HCT116 (cell line): ENCODE results near the gene ARGLU1. TPM values are rescaled to one million over a fixed set of nuclear protein-coding genes. Genes with fewer than 3 reads are reported as not detected.

Source experiments
- ATAC-seq: fragments of 200-7000 bp; cut with Tn5 transposase; 2 replicates; pipeline ENCODE4 v1.9.1; 2020; ENCODE audit warnings: mild to moderate bottlenecking, moderate library complexity
- BruUV-seq: library from RNA; stranded (reverse); fragments of 400-500 nt; replicated peaks from 2 replicates; lab custom pipeline; 2021; lab: Mats Ljungman, UMichigan
- CTCF ChIA-PET: fragments of 300-600 bp; sonication (Branson Sonifier 250); formaldehyde crosslinking; loops from one replicate; lab custom pipeline; 2021; ENCODE audit warnings: antibody characterized with exemption; lab: Charles Lee
- POLR2A ChIA-PET: fragments of 300-600, 350-600 bp; sonication (Branson Sonifier 250); formaldehyde crosslinking; loops from one replicate; lab custom pipeline; 2021; ENCODE audit warnings: antibody characterized with exemption; lab: Charles Lee
- RAD21 ChIA-PET, 2 experiments: fragments of 300-600 bp; sonication (Branson Sonifier 250); formaldehyde crosslinking; loops; one replicate each; lab custom pipeline; 2023; ENCODE audit warnings: low total read pairs in 2 of 2; ENCODE audit not compliant: uncharacterized antibody in 2 of 2, unreplicated experiment in 2 of 2, low non-redundant PET in 1 of 2; lab: Charles Lee
- DNase-seq: peaks from one replicate; pipeline ENCODE4 v3.0.0-alpha.2; 2010; ENCODE audit warnings: low read depth, low spot score
- H2AFZ ChIP-seq: fragments of 200-600 bp; shearing (Covaris generic), sonication (generic); 2 replicates; pipeline ENCODE4 v1.6.1; 2017; ENCODE audit warnings: low read depth, mixed run types, mixed read lengths, antibody characterized with exemption, low read length; ENCODE audit not compliant: poor library complexity, severe bottlenecking
- H3K27ac ChIP-seq: 2 replicates; pipeline ENCODE4 v1.5.1; 2012; ENCODE audit warnings: low read depth, low read length
- H3K27me3 ChIP-seq: fragments of 200-600 bp; sonication (generic); 2 replicates; pipeline ENCODE4 v1.6.1; 2016; ENCODE audit warnings: mixed run types, low read length, mixed read lengths; ENCODE audit not compliant: insufficient read depth
- H3K36me3 ChIP-seq, 2 experiments: fragments of 200-500 bp in 1 of 2; fragments of 200-600 bp in 1 of 2; sonication (Bioruptor generic) in 1 of 2; sonication (generic) in 1 of 2; 2 replicates each; pipeline versions ENCODE4 v1.5.1 to v1.6.1; 2014 to 2016; ENCODE audit warnings: low read length in 2 of 2, inconsistent platforms in 1 of 2, mixed read lengths in 1 of 2, mixed run types in 1 of 2; ENCODE audit not compliant: insufficient read depth in 2 of 2, control insufficient read depth in 1 of 2
- H3K4me1 ChIP-seq, 2 experiments: fragments of 200-600 bp in 1 of 2; sonication (generic) in 1 of 2; 2 replicates each; pipeline versions ENCODE4 v1.5.1 to v1.6.1; 2012 to 2017; ENCODE audit warnings: low read length in 2 of 2, inconsistent platforms in 1 of 2, mild to moderate bottlenecking in 1 of 2, mixed read lengths in 1 of 2, mixed run types in 1 of 2, moderate library complexity in 1 of 2; ENCODE audit not compliant: insufficient read depth in 2 of 2, control insufficient read depth in 1 of 2
- H3K4me2 ChIP-seq: fragments of 200-600 bp; sonication (generic); 2 replicates; pipeline ENCODE4 v1.6.1; 2017; ENCODE audit warnings: mixed run types, low read length, mixed read lengths
- H3K4me3 ChIP-seq, 2 experiments: fragments of 200-600 bp in 1 of 2; sonication (generic) in 1 of 2; replicated peaks in 1 of 2; 2 replicates each; pipeline ENCODE4 v1.5.1; 2011 to 2016; ENCODE audit warnings: low read length in 2 of 2, control low read depth in 1 of 2, low read depth in 1 of 2, mild to moderate bottlenecking in 1 of 2, mixed read lengths in 1 of 2, mixed run types in 1 of 2
- H3K79me2 ChIP-seq: fragments of 200-600 bp; sonication (generic); 2 replicates; pipeline ENCODE4 v1.6.1; 2017; ENCODE audit warnings: mild to moderate bottlenecking, mixed run types, low read length, moderate library complexity, mixed read lengths; ENCODE audit not compliant: insufficient read depth
- H3K9ac ChIP-seq: fragments of 200-600 bp; sonication (generic); 2 replicates; pipeline ENCODE4 v1.6.1; 2016; ENCODE audit warnings: low read length, mixed read lengths
- H3K9me2 ChIP-seq: fragments of 200-600 bp; sonication (generic), shearing (Covaris generic); 2 replicates; pipeline ENCODE4 v1.6.1; 2017; ENCODE audit warnings: mixed run types, mild to moderate bottlenecking, moderate library complexity; ENCODE audit not compliant: insufficient read depth
- H3K9me3 ChIP-seq, 2 experiments: fragments of 200-500 bp in 1 of 2; fragments of 200-600 bp in 1 of 2; sonication (Bioruptor generic) in 1 of 2; sonication (generic) in 1 of 2; 2 replicates each; pipeline ENCODE4 v1.6.1; 2014 to 2017; ENCODE audit warnings: low read length in 2 of 2, mixed read lengths in 2 of 2, inconsistent platforms in 1 of 2, low read depth in 1 of 2, mild to moderate bottlenecking in 1 of 2, mixed run types in 1 of 2, moderate library complexity in 1 of 2; ENCODE audit not compliant: control insufficient read depth in 1 of 2, insufficient read depth in 1 of 2
- H4K20me1 ChIP-seq: fragments of 200-600 bp; sonication (generic), shearing (Covaris generic); 2 replicates; pipeline ENCODE4 v1.6.1; 2017; ENCODE audit warnings: mixed run types, mild to moderate bottlenecking, moderate library complexity; ENCODE audit not compliant: insufficient read depth
- ELF1 ChIP-seq: IDR thresholded peaks from 2 replicates; pipeline ENCODE4 v1.6.1; 2012; ENCODE audit warnings: low read depth, borderline replicate concordance
- EZH2phosphoT487 ChIP-seq: fragments of 200-600 bp; IDR thresholded peaks from 2 replicates; pipeline ENCODE4 v1.6.1; 2018; ENCODE audit warnings: antibody characterized with exemption, borderline replicate concordance
- FOSL1 ChIP-seq: IDR thresholded peaks from 2 replicates; pipeline ENCODE4 v1.6.1; 2012; ENCODE audit warnings: low read depth
- POLR2A ChIP-seq: IDR thresholded peaks from 2 replicates; pipeline ENCODE4 v1.7.0; 2011; ENCODE audit warnings: borderline replicate concordance; ENCODE audit not compliant: insufficient read depth, insufficient read length; ENCODE audit errors: extremely low read depth
- RAD21 ChIP-seq: IDR thresholded peaks from 2 replicates; pipeline ENCODE4 v1.6.1; 2012; ENCODE audit warnings: low read depth, mild to moderate bottlenecking
- SIN3A ChIP-seq: IDR thresholded peaks from 2 replicates; pipeline ENCODE4 v1.6.1; 2012; ENCODE audit warnings: low read depth
- intact Hi-C: fragments of 100-400 bp; cut with micrococcal nuclease; formaldehyde crosslinking; loops from 2 replicates; pipeline ENCODE4 v1.10.0; 2022
- total RNA-seq: library from RNA; stranded (reverse); gene quantifications from one replicate; pipeline ENCODE4 v1.2.1, GENCODE V29; 2021; ENCODE audit not compliant: unreplicated experiment
- TF ChIP-seq, protein P1 (sequence below): IDR thresholded peaks from 2 replicates; pipeline ENCODE4 v1.6.1; 2011; ENCODE audit warnings: mild to moderate bottlenecking, low read length, moderate library complexity; ENCODE audit not compliant: insufficient replicate concordance; ENCODE audit errors: extremely low read depth
- TF ChIP-seq, protein P2 (sequence below): IDR thresholded peaks from 2 replicates; pipeline ENCODE4 v1.6.1; 2012; ENCODE audit warnings: low read depth

ARGLU1 gene
- total RNA-seq, 1 experiment from 2014 or later = 57.8 TPM

DNA sequence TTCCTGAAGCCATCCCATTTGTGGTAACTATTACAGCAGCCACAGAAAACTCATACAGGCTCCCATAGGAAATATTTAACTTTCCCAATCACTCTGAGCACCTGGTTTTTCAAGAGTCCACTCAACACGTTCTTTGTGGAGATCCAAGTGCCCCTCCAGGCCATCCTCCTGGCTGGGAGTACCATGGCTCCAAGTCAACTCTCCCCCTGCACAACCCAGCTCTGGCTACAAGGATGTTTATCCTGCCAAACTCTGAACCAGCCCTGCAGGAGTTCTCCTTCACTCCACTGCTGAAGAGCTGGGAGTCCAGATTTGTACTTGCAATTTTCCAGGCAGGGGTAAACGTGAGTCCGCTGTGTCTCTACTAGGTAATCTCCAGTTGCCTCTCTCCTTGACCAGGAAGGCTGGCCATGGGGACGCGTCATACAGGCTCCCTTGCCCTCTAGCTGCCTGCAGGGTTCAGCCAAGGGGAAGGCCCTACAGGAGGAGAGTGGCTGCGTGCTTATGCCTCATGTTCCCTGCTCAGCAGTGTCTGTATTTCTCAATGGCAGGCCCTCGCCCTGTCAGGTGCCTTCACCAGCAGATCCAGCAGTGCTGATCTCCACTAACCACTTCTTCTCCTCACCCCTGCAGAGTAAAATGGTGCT is 29.9 kb upstream of the ARGLU1 start:
- no peak overlapping the region for H3K27ac ChIP-seq
- no TSS peak for BruUV-seq
- CTCF ChIA-PET = no interaction called here
- POLR2A ChIA-PET = no interaction called here
- no peak overlapping the region for H3K4me2 ChIP-seq
- no peaks in the 10 kb centered on the region for H3K36me3 ChIP-seq
- H4K20me1 ChIP-seq = no peaks in the 10 kb centered on the region
- TF ChIP-seq SIN3A (no peak), FOSL1 (no peak), POLR2A (no peak), RAD21 (no peak), EZH2phosphoT487 (no peak), ELF1 (no peak)
- TF ChIP-seq, protein P1, sequence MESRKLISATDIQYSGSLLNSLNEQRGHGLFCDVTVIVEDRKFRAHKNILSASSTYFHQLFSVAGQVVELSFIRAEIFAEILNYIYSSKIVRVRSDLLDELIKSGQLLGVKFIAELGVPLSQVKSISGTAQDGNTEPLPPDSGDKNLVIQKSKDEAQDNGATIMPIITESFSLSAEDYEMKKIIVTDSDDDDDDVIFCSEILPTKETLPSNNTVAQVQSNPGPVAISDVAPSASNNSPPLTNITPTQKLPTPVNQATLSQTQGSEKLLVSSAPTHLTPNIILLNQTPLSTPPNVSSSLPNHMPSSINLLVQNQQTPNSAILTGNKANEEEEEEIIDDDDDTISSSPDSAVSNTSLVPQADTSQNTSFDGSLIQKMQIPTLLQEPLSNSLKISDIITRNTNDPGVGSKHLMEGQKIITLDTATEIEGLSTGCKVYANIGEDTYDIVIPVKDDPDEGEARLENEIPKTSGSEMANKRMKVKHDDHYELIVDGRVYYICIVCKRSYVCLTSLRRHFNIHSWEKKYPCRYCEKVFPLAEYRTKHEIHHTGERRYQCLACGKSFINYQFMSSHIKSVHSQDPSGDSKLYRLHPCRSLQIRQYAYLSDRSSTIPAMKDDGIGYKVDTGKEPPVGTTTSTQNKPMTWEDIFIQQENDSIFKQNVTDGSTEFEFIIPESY = no peak
- TF ChIP-seq, protein P2, sequence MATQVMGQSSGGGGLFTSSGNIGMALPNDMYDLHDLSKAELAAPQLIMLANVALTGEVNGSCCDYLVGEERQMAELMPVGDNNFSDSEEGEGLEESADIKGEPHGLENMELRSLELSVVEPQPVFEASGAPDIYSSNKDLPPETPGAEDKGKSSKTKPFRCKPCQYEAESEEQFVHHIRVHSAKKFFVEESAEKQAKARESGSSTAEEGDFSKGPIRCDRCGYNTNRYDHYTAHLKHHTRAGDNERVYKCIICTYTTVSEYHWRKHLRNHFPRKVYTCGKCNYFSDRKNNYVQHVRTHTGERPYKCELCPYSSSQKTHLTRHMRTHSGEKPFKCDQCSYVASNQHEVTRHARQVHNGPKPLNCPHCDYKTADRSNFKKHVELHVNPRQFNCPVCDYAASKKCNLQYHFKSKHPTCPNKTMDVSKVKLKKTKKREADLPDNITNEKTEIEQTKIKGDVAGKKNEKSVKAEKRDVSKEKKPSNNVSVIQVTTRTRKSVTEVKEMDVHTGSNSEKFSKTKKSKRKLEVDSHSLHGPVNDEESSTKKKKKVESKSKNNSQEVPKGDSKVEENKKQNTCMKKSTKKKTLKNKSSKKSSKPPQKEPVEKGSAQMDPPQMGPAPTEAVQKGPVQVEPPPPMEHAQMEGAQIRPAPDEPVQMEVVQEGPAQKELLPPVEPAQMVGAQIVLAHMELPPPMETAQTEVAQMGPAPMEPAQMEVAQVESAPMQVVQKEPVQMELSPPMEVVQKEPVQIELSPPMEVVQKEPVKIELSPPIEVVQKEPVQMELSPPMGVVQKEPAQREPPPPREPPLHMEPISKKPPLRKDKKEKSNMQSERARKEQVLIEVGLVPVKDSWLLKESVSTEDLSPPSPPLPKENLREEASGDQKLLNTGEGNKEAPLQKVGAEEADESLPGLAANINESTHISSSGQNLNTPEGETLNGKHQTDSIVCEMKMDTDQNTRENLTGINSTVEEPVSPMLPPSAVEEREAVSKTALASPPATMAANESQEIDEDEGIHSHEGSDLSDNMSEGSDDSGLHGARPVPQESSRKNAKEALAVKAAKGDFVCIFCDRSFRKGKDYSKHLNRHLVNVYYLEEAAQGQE = no peak
- no peak overlapping the region for H3K4me3 ChIP-seq
- intact Hi-C loops = no loop called here
- H3K79me2 ChIP-seq = no peaks in the 10 kb centered on the region
- no peaks in the 10 kb centered on the region for H3K9me2 ChIP-seq
- RAD21 ChIA-PET = no interaction called here
- H3K4me1 ChIP-seq = no peaks in the 10 kb centered on the region
- no peak for DNase-seq
- no peaks in the 10 kb centered on the region for H3K27me3 ChIP-seq
- H2AFZ ChIP-seq = no peak overlapping the region
- no peaks in the 10 kb centered on the region for H3K9me3 ChIP-seq
- no peak overlapping the region for H3K9ac ChIP-seq
- ATAC-seq = no peak
